Spleen (tissue), 7 donors: Measurements from ENCODE around the gene SRSF6.

Experiments
- CTCF ChIP-seq, 11 experiments: fragments of 200-600 bp in 7 of 11; fragments of 450-650 bp in 4 of 11; sonication (generic) in 4 of 11; IDR thresholded peaks in 8 of 11; conservative IDR thresholded peaks in 3 of 11; 1 replicate in 7 of 11; 2 replicates in 4 of 11; pipeline versions ENCODE4 v1.4.0 to v1.8.0; 2016 to 2021; ENCODE audit warnings: antibody characterized with exemption in 11 of 11, inconsistent platforms in 4 of 11, mild to moderate bottlenecking in 1 of 11
- POLR2A ChIP-seq, 3 donors: fragments of 450-650 bp; IDR thresholded peaks; one replicate each; pipeline ENCODE4 v1.5.1; 2017; ENCODE audit warnings: antibody characterized with exemption in 3 of 3, mild to moderate bottlenecking in 1 of 3
- POLR2AphosphoS5 ChIP-seq, 3 donors: sonication (generic); formaldehyde crosslinking; IDR thresholded peaks; one replicate each; pipeline ENCODE4 v1.5.1; 2017; ENCODE audit warnings: antibody characterized with exemption in 3 of 3
- donor health status: DM: no; HTN: no; CAD: no; lungs with moderate emphysema.
- donor health status: DM: no; HTN: no; CAD: no.
- donor health status: DM: no; HTN: no; CAD: no.

GRCh38 chr20:43415661-43416430 lies 41.9 kb upstream of the SRSF6 start:
- TF ChIP-seq CTCF (IDR thresholded peaks at IDR 0.05 in 8 of 11, conservative IDR thresholded peaks at IDR 0.05 in 3 of 11) (no peak), POLR2A (IDR thresholded peaks at IDR 0.05) (no peak), POLR2AphosphoS5 (IDR thresholded peaks at IDR 0.05) (no peak)
